OCI-M2 (cell line): ENCODE data around the gene BORCS5.
"Not testable (repeated sequence)": the region's sequence is repeated elsewhere in the genome, so short reads cannot be mapped to it uniquely, and the experiment has no call there.

Experiments
- DNase-seq: peaks from one replicate; lab custom pipeline; 2025; ENCODE audit not compliant: unreplicated experiment; lab: John Stamatoyannopoulos, UW

The BORCS5 gene

DNA sequence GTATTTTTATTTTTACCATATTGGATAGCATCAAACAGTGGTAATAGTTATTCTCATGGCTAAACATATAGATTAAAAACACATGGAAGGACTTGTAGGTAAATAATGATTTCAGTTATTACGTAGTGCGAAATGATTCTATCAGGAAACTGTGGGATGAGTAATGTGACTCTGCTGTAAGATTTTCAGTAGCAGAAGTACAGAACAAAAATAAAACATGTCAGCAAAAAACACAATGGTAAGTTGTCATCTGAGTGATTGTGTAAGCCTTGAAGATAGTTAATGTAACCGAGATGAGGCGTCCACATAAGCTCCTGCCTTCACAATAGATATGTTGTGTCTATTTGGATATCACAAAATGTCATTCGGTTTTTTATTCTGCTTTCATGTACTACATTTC, 99.8 kb downstream of the BORCS5 start:
- DNase-seq, result no peak

DNA sequence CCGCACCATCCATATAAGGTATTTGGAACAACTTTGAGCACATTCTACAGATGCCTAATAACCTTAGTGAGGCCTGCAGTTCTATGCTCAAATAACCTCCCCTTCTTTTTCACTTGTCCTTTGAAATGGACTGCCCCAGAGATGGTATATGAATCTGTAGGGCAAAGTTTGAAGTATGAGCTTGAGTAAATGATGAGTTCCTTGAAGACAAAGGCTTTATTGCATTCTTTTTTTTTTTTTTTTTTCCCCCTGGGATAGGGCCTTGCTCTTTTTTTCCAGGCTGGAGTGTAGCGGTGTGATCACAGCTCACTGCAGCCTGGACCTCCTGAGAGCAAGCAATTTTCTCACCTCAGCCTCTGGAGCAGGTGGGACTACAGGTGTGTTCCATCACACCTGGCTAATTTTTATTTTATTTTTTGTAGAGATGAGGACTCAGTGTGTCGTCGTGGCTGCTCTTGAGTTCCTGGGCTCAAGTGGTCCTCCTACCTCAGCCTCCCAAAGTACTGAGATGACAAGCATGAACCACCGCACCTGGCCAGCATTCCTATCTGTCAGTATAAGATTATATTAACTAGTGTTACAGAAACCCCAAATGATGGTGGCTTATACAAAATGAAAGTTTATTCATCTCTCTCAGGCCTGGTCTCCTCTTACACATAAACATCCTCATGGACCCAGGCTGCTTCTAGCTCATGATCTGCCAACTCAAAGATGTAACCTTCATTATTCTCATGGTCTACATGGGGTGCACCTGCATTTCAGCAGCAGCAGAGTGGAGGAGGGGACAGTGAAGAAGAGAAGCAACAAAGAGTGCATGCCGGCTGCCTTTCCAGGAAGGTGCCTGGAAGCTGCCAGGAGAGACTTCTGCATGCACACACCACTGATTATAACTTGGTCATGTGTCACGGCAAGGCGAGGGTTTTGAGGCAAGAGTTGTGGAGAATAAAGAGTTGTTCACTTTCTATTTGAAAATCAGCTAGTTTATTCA, 104.4 kb downstream of the BORCS5 start:
- DNase-seq, result no peak

DNA sequence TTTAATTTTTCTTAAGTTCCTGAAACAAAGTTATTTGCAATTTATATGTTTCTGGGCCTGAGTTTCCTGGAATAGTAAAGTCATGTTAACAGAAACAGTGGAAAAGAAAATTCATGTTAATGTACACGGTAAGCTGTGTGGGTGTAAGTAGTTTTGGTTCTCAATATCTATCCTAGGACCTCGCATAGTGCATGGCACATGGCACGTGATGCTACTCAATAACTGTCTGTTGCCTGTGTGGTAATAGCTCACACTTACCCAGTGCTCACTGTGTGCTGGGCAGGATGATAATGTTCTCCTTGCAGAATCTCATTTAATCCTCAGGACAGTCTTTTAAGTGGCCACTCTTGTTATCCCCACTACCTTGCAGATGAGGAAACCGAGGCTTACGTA, 105.0 kb downstream of the BORCS5 start:
- DNase-seq, result no peak

DNA sequence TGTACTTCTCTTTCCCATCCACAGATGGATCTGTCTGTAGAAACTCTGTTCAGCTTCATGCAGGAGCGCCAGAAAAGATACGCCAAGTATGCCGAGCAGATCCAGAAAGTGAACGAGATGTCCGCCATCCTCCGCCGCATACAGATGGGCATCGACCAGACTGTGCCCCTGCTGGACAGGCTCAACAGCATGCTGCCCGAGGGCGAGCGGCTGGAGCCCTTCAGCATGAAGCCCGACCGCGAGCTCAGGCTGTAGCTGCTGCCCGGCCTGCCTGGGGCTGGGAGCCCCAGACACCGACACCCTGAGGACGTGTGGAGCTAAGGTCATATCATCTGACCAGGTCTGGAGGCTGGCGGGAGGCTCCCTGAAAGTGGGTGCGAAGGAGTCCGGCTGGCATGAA, 108.6 kb downstream of the BORCS5 start:
- no peak for DNase-seq

DNA sequence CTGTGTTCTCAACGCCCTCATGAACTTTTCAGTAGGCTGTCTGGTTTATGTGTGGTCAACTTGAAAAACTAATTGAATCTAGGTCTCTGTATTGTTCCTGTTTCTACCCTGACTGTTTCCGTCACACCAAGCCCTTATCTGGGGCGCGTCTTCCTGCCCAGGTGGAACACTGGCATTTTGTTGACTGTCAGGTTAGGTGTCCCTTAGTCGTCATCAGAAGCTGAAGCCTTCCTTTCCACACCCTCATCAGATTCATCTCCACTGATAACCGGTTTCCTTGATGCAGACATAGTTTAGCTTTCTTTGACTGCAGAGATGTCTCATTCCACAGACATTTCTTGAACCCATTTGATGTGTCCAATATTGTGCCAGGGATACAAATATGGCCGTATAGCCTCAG, 109.3 kb downstream of the BORCS5 start:
- no peak for DNase-seq

DNA sequence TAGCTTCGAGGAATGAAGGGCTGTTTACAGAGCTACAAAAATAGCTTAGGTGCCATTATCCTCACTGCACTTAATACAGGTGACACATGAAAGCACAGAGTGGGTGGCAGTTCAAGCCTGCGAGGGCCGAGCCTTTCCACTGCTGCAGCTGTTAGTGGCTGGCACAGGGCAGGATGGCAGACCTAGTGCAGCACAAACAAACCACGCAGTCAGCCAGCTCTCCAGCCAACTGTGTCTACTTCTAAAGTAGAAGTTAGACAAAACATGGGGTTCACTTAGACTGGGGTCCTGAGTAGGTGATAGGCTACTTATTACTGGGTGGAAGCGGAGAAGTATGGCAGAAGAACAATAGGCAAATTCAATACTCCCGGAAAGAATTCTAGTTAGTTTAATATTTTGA, 110.4 kb downstream of the BORCS5 start:
- no peak for DNase-seq

DNA sequence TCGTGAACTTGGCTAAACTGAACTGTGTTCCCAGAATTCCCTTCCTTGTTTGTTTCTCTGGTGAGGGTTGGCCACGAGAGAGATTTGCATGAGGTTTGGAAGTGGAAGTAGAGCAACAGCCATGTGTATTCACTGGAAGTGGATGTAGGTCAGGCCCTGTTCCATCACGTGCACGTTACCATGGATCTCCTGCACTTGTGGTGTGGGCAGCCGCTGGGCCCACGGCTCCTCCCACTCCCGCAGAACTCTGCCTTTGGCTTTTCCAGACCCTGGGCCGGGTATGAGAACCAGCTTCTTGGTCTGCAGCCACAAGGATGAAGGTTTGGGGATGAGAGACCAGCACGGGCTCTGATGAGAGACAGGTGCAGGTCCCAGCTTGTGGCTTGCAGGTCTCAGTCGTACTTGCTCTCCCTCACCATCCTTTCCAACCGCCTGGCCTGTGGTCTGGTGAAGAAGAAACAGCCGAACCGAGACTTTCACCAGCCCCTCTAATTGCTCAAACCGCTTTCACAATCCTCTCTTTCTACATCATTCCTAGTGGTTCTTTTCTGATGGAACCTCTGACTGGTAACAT, 110.9 kb downstream of the BORCS5 start:
- DNase-seq, result no peak

DNA sequence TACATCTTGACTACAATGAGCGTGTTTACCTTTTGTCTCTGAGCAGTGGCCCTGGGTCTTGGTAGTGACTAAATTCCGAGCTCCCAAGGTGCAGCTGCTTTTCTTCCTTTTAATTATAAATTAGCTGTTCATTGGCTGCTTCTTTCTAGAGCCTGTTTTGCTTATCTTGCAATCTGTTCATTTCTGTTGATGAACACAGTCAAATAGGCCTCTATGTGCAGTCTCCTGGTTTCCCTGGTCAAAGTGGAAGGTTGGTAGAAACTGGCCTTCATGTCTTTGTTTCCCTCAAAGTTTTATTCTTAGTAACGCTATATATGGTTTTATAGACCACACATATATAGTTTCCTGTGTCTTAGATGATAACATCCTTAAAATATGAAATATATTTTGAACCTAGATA, 111.7 kb downstream of the BORCS5 start:
- DNase-seq, result no peak

DNA sequence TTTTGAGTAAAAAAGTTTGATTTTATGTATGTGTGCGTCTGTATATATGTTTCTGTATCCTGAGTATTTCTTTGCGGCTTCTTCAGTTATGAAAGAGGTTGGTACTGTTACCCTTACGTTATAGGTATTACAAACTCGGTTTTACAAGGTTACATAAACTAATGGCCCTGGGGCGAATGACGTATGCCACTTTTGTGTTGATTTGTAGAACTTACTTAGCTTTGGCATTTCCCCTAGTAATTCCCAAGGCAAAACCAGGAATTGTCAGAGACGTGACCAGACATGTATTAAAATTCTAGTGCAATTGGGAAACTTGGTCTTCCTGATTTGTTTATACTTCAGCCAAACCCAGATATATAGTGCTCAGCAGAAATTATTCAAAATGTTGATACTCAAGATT, 112.5 kb downstream of the BORCS5 start:
- no peak for DNase-seq

DNA sequence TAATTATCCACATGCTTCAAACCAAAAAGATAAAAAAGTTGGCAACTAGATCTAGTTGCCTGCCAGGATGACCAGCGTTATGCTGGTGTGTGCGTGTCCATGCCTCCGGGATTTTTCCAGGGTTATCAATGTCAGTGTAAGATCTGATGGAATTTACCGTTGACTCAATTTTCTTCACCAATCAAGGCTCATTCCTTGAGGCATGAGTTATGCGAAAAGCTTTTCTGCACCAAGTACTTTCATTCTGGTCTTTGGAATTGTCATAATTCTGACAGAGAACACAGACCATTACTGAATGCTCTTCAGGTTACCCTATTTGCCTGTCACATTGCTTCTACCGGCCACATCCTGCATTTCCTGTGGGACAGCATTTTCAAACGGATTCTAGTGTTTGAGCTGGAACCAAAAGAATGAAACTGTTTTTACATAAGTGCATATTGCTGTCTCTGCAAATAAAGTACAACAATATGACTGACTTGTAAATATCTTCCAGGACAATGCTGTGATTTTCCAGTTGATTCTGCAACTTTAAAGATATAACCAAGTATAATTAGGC, 114.0 kb downstream of the BORCS5 start:
- no peak for DNase-seq

DNA sequence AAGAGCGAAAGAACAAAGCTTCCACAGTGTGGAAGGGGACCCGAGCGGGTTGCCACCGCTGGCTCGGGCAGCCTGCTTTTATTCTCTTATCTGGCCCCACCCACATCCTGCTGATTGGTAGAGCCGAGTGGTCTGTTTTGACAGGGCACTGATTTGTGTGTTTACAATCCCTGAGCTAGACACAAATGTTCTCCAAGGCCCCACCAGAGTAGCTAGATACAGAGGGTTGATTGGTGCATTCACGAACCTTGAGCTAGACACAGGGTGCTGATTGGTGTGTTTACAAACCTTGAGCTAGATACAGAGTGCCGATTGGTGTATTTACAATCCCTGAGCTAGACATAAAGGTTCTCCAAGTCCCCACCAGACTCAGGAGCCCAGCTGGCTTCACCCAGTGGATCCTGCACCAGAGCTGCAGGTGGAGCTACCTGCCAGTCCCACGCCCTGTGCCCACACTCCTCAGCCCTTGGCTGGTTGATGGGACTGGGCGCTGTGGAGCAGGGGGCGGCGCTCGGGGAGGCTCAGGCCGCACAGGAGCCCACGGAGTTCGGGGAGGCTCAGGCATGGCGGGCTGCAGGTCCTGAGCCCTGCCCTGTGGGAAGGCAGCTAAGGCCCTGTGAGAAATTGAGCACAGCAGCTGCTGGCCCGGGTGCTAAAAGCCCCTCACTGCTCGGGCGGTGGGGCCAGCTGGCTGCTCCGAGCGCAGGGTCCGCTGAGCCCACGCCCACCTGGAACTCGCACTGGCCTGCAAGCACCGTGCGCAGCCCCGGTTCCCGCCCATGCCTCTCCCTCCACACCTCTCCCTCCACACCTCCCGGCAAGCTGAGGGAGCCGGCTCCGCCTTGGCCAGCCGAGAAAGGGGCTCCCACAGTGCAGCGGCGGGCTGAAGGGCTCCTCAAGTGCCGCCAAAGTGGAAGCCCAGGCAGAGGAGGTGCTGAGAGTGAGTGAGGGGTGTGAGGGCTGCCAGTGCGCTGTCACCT, 115.4 kb downstream of the BORCS5 start:
- DNase-seq, result not testable (repeated sequence)

DNA sequence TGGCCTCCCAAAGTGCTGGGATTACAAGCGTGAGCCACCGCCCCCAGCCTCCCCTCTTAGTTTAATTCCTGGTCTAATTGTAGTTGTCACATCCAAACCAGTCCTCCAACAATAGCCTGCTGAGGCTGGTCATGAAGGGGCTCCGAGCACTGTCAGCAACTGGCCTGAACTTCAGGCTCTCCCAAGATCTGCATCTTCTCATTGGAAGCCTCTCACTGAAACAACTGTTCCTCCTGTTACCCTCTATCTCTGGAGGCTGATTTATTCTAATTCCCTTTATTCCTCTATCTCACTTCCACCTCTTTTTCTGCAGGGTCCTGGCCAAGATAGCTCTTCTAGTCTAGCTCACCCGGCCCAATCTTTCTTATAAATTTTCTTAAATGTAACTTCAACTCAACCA, 116.3 kb downstream of the BORCS5 start:
- no peak for DNase-seq

DNA sequence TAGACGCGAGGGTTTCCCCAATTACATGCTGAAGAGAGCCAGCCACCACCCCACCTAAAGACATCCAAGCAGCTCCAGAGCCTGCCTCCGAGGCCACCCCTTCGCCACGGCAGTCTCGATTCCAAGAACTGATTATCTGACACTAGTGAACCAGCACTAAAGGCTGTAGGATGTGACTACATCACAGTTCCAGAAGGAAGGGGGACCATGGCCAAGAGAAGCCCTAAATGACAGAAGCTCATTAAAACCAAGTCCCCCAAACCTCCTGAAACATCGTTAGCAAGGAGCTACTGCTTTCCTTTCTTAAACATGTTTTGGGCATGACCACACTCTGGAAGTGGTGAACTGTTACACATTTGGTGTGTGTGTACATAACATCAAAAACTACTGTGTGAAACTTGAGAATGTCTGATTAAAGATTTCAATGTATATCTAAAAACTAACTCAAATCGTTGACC, 117.6 kb downstream of the BORCS5 start:
- DNase-seq, result no peak

DNA sequence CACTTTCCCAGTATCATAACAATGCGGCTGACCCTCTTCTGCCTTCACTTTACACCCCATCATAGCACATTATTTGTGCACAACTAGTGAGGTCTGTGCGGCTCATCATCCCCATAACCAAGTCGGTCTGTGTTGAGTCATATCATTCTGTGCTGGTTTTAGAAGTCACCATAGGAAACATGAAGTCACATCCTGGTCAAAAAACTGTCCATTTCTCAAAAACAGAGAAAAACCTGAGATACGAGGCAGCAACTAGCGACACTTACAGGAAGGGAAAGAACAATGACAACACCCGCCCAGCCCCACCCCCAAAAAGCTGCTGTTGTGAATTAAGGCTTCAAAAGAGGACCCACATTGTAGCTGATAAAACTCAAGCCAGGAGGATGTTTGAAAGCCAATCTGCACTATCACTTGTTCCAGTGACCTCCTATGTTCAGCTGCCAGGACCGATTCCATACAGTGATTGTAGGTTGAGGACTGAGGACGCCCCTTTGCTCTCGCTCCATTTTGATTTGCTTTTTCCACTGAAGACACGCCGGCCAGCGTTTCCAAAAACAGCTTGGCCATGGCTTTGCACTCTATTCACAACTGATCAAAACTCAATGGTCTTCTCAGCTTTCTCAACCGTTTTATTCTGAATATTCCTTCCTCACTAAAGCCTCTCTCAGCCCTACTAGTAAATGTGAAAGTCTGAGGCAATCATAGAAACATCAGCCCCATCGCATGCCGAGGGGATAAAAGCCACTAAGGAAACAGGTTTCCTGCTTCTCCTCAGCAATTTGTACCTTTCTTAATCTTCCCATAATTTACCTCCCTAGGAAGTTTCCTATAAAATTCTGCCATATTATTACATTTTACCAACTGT, 118.3 kb downstream of the BORCS5 start:
- no peak for DNase-seq

DNA sequence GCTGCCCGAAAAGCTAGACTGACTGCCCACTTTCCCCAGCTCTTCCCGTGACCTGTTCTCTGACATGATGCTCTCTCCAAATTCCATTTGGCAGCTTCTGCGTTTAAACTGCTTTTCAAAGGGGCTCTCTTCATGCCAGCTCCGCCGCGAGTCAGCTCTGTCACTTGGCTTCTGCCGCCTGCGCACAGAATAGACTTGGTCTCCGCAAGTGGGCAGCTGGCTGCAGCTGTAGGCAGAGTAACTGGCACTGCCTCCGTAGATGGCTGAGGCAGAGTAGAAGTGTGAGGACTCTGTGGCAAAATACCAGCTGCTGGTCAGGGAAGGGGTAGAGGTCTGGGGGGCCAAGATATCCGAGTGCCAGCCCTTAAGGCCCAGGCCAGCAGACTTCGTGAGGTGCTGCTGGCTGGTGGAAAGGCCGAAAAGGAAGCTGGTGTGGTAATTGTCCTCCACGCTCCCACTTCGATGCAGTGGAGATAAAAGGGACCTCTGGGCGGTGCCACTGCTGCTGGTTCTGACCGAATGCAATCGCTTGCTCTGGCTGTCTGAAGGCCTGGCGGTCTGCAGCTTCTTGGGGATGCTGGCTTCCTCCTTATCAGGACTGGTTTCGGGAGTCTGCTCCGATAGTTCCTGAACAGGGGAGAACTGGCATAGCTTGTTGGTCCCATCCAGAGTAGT, 120.1 kb downstream of the BORCS5 start:
- DNase-seq, result no peak

DNA sequence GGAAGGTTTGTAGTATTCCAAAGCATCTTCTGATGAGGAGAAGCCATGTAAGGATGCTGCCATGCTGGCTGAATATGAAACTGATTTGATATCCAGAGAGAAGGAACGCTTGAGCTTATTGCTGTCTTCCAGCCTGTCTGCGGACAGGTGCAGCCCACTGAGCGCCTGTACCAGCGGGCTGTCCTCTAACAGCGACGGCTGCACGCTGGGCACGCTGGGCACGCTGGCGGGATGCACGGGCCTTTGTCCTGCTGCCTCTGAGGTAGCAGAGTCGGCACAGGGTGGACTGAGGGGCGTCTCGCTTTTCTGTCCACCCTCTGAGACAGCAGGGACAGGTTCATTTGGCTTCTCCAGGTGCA, 120.6 kb downstream of the BORCS5 start:
- no peak for DNase-seq

DNA sequence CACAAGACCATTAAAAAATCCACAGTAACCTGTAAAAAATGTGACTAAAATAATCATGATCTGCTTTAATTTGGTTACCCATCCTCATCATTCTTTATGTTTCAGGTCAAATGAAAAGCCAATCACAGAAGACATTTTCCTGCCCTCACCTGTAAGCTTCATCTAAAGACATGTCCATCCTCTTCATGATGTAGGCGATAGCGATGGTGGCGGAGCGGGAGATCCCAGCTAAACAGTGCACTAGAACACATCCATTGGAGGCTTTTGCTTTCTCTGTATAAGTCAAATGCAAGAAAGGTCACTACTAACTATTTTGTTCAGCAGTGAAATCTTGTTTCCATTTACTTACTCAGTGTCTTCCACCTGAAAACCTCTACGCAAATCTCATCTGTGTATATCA, 123.2 kb downstream of the BORCS5 start:
- no peak for DNase-seq

DNA sequence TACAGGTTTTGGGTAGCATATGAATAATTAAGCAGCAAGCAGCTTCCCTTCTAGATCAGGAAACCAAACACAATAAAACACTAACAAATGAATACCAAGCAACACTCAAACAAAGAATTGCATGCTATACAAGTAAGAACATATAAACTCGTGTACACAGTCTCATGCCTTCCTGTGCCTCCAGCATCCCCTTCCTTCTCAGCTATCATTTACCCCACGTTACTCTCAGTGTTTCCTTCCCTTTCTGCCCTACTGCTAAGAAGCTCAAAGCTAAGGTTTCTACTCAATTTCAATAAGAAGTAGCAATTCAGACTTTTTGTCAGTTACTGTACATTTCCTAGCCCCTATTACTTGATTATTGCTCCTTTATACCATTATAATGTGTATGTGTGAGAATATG, 124.8 kb downstream of the BORCS5 start:
- no peak for DNase-seq

DNA sequence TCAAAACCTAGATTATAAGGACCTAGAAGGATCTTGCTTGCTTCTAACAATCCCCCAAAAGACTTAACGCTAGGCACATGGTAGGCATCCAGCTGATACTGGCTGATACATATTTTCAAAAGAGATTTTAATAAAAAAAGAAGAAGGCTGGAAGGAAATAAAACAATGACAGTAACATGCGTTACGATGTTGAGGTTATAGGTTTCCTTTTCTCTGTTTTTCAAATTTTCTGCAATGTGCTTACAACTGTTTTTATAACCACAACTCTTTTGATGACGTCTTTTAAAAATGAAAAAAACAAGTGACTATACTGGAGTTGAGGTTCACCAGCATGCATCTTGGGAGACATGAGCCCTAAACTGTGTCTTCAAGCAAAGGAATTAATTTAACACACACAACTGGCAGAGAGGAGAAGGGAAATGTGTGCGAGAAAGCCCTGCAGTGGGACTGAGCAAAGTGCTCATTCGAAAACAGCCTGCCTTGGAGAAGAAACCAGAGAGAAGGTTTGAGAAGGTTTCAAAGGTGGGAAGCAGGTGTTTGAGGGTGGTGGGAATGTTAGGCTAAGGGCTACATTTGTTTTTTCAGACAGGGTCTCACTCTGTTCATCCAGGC, 125.4 kb downstream of the BORCS5 start:
- DNase-seq, result no peak
